ENCODE data around the gene BLZF1. TPM values are rescaled to one million over a fixed set of nuclear protein-coding genes. Genes with fewer than 3 reads are reported as not detected.

The BLZF1 gene
- total RNA-seq, 1 donor from 2014 or later: 27.2 TPM

GRCh38 chr1:169421309-169421708 lies 53.3 kb downstream of the BLZF1 start:
- TF ChIP-seq, protein P1, sequence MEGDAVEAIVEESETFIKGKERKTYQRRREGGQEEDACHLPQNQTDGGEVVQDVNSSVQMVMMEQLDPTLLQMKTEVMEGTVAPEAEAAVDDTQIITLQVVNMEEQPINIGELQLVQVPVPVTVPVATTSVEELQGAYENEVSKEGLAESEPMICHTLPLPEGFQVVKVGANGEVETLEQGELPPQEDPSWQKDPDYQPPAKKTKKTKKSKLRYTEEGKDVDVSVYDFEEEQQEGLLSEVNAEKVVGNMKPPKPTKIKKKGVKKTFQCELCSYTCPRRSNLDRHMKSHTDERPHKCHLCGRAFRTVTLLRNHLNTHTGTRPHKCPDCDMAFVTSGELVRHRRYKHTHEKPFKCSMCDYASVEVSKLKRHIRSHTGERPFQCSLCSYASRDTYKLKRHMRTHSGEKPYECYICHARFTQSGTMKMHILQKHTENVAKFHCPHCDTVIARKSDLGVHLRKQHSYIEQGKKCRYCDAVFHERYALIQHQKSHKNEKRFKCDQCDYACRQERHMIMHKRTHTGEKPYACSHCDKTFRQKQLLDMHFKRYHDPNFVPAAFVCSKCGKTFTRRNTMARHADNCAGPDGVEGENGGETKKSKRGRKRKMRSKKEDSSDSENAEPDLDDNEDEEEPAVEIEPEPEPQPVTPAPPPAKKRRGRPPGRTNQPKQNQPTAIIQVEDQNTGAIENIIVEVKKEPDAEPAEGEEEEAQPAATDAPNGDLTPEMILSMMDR (IDR thresholded peaks at IDR 0.05): no peak
- no peaks in the 10 kb centered on the region for H3K36me3 ChIP-seq
- no peaks in the 10 kb centered on the region for H3K27me3 ChIP-seq (ENCODE audit: low read depth)
- intact Hi-C loops (cut with DNase I): no loop called here
- no peak for DNase-seq
- no peak for ATAC-seq
- H3K9me3 ChIP-seq: no peaks in the 10 kb centered on the region
- no peak overlapping the region for H3K4me3 ChIP-seq
- no peak overlapping the region for H3K27ac ChIP-seq
- no peaks in the 10 kb centered on the region for H3K4me1 ChIP-seq

DNA sequence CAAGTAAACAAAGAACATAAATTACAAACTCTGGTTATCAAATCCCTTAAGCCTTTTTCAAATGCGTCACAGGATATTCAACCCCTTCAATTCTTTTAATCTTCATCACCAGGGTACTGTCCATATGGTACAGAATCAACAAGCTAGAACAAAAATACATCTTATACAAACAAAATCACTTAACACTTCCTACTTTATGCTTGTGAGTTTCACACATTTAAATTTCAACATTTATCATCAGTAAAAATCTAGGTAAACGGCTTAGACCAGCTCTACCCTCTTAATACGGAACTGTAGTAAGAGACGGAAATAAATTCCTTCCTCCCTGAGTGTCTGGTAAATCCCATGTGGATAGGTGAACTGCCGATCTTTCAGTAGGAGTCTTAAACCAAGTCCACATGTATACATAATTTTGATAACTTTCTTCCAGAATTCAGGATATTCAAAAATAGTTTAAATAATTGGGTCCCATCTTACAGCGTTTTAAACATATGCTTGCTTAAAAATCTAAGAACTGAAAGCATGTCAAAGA lies 58.2 kb downstream of the BLZF1 start:
- TF ChIP-seq, protein P1 (IDR thresholded peaks at IDR 0.05): no peak
- Histone ChIP-seq H3K4me1 (peaks cover 8% of the 10 kb centered on the region), H3K27me3 (ENCODE audit: low read depth) (peaks cover 9% of the 10 kb centered on the region), H3K27ac (no peak overlapping the region), H3K36me3 (no peaks in the 10 kb centered on the region), H3K9me3 (no peaks in the 10 kb centered on the region), H3K4me3 (no peak overlapping the region)
- ATAC-seq (peak in 1 of 2 donors; percentile 45), DNase-seq (no peak)
- intact Hi-C loops (cut with DNase I): no loop called here

GRCh38 chr1:169427081-169427641 lies 59.2 kb downstream of the BLZF1 start, which contains the start of gene CCDC181:
TSS of gene CCDC181 (minus strand) at chr1:169427474. CDS start at chr1:169424927, 2,547 bp downstream.
- intact Hi-C loops (cut with DNase I): no loop called here
- TF ChIP-seq, protein P1 (IDR thresholded peaks at IDR 0.05): no peak
- Histone ChIP-seq H3K36me3 (no peaks in the 10 kb centered on the region), H3K4me1 (peaks cover 8% of the 10 kb centered on the region), H3K9me3 (no peaks in the 10 kb centered on the region), H3K27ac (no peak within 1 kb of the TSS), H3K4me3 (peak within 1 kb of the TSS; percentile 47), H3K27me3 (ENCODE audit: low read depth) (peaks cover 9% of the 10 kb centered on the region)
- ATAC-seq: peak; percentile 60 to 81
- DNase-seq: peak; percentile 56

Other genes starting within 250 kb of the BLZF1 start
- gene NME7, start 398 bp upstream of the BLZF1 start, total RNA-seq: 17.3 TPM
- 1.4 TPM for gene CCDC181, start 59.3 kb downstream of the BLZF1 start, total RNA-seq
- gene SLC19A2, start 117.7 kb downstream of the BLZF1 start, total RNA-seq: 11.1 TPM
- 4.2 TPM for gene F5, start 218.3 kb downstream of the BLZF1 start, total RNA-seq

Measured in lower lobe of right lung (tissue), 2 donors.